OCI-M2 (cell line): Measurements from ENCODE around the gene LURAP1L.
"Not testable (repeated sequence)": the region's sequence is repeated elsewhere in the genome, so short reads cannot be mapped to it uniquely, and the experiment has no call there.

ENCODE experiments used
- DNase-seq: peaks from one replicate; lab custom pipeline; 2025; ENCODE audit not compliant: unreplicated experiment; lab: John Stamatoyannopoulos, UW

Gene LURAP1L

DNA sequence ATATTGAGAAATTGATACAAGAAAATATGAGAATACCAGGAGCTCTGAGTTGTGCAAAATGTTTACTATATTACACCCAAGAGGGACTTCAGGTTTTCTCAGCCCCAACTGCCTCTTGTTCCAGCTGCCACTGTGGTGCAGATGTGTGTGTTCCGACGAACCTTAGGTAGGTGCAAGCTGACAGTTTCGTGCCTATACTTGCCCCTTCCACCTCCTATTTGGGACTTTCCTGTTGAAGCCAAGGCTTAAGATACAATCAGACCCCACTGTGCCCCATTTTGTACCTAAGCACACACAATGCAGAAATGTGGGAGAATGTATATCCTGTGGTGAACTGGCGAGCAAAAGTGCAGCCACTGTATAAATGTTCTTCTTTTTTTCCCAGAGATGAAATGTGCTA, 80.2 kb downstream of the LURAP1L start:
- no peak for DNase-seq

DNA sequence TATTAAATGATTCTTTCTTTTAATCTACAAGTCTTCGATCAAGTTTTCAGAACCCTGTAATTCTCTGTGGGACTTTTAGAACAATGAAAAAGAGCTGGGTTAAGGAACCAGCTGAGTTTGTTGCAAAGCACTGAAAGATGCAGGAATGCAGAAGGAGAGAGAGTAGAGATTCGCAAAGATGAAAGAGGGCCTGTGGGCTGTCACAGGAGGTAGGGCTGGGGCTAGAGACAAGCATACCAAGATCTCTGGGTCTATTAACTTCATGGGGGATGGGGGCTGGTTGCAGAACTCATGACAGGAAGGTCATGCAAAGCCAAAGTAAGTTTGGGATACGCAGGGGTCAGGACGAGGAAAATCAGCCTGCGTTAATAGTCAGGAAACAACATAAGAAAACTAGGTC, 81.8 kb downstream of the LURAP1L start:
- no peak for DNase-seq

DNA sequence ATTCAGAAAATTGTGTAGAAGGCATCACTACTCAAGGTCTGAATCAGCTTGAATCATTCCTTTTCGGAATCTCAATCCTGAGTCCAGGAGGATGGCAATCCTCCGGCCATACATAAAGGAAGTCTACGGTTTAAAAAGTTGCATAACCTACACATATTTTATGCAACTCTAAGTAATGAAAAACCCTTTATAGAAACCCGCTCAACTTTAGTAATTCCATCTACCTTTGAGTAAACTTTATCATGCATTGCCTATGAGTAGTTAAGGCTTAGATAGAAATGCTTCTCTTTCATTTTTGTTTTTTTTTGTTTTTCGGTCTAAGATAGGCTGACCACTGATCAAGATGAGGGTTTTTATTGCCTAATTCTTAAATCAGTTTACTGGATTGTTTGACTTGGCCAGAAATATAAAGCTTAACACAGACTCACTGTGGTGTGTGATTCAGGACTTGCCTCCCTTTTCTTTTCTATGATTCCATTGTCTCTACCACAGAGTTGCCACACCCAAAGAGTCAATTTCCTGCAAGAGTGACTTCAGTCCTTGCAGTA, 85.0 kb downstream of the LURAP1L start:
- DNase-seq, result no peak

DNA sequence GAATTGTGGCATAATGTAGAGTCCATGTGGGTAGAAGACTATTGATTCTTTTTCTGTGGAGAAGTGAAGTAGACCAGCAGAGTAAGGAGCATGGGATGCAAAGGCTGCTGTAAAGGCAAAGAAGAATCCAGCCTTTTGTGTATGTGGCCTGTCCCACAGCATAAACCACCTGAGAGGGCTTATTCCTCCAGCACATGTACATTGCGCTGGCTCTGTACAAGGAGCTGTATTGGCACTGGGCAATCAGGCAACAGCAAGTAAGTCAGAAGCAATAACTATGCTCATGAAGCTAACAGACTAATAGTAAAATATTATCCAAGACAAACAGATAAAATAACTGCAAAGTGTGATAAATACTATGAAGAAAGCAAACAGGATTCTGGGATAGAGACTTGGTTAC, 86.2 kb downstream of the LURAP1L start:
- no peak for DNase-seq

DNA sequence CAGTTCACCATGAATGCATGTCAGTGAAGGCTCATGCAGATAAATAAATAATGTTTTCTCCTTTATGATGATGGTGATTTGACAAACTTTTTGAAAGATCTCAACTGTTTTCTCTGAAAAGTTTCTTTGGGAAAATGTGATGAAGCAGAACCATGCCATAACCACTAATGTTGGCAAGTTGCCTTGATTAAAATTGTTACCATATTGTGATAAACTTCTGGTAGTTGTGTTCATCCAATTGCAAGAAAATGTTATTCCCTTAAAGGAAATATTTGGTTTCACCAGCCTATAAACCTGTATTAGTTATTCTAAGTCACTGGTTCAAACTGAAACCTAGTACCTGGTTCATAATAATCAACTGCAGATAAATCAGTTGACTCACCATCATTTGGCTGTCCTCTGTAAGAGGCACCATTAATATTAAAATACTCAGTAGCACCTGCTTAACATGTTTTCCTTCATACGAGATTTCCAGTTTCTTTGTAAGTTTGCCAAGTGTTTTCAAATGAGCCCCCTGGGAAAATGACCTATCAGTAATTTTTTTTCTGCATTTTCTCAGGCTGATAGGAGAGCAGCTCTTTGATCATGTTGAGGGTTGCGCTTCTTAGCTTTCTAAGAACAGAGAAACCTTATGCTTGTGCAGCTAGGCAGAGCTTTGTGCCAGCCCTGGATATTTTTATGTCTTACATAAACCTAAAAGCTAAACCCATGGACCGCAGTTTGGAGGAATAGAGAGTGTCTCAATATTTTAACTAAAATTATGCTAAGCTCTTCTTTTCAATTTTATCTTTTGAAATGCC, 88.0 kb downstream of the LURAP1L start:
- no peak for DNase-seq

DNA sequence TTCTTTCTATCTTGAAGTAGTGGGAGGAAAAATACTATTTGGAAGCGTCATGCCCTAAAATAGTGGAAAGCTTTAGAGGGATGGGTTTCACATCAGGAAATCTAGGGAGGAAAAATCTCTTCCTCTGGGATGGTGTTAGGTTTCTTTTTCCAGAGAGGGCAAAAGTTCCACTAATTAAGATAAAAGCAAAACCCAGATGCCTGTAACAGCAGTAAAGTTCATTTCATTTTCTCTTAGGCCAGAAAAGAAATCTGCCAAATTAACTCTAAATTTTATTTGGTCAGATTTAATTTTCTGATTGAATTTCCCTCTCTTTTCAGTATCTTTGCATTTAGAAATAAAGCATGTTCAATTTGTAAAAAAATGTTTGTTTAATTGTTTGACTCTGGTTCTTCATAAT, 88.8 kb downstream of the LURAP1L start:
- no peak for DNase-seq

DNA sequence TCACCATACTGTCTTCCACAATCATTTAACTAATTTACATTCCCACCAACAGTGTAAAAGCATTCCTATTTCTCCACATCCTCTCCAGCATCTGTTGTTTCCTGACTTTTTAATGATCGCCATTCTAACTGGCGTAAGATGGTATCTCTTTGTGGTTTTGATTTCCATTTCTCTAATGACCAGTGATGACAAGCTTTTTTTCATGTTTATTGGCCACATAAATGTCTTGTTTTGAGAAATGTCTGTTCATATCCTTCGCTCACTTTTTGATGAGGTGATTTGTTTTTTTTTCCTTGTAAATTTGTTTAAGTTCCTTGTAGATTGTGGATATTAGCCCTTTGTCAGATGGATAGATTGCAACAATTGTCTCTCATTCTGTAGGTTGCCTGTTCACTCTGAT, 90.6 kb downstream of the LURAP1L start:
- DNase-seq, result not testable (repeated sequence)
